Endothelial cell of coronary artery (primary cell): ENCODE results near the gene NSD1. TPM values are rescaled to one million over a fixed set of nuclear protein-coding genes. Genes with fewer than 3 reads are reported as not detected.

Source experiments
- total RNA-seq: library from RNA; depleted of rRNA; stranded (reverse); fragments of >200 nt; gene quantifications from 2 replicates; pipeline ENCODE4 v1.2.3, GENCODE V29; 2014

NSD1 gene, protein sequence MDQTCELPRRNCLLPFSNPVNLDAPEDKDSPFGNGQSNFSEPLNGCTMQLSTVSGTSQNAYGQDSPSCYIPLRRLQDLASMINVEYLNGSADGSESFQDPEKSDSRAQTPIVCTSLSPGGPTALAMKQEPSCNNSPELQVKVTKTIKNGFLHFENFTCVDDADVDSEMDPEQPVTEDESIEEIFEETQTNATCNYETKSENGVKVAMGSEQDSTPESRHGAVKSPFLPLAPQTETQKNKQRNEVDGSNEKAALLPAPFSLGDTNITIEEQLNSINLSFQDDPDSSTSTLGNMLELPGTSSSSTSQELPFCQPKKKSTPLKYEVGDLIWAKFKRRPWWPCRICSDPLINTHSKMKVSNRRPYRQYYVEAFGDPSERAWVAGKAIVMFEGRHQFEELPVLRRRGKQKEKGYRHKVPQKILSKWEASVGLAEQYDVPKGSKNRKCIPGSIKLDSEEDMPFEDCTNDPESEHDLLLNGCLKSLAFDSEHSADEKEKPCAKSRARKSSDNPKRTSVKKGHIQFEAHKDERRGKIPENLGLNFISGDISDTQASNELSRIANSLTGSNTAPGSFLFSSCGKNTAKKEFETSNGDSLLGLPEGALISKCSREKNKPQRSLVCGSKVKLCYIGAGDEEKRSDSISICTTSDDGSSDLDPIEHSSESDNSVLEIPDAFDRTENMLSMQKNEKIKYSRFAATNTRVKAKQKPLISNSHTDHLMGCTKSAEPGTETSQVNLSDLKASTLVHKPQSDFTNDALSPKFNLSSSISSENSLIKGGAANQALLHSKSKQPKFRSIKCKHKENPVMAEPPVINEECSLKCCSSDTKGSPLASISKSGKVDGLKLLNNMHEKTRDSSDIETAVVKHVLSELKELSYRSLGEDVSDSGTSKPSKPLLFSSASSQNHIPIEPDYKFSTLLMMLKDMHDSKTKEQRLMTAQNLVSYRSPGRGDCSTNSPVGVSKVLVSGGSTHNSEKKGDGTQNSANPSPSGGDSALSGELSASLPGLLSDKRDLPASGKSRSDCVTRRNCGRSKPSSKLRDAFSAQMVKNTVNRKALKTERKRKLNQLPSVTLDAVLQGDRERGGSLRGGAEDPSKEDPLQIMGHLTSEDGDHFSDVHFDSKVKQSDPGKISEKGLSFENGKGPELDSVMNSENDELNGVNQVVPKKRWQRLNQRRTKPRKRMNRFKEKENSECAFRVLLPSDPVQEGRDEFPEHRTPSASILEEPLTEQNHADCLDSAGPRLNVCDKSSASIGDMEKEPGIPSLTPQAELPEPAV (N-terminal part only)
- 30.5 and 38.3 TPM in 2 replicates for total RNA-seq

DNA sequence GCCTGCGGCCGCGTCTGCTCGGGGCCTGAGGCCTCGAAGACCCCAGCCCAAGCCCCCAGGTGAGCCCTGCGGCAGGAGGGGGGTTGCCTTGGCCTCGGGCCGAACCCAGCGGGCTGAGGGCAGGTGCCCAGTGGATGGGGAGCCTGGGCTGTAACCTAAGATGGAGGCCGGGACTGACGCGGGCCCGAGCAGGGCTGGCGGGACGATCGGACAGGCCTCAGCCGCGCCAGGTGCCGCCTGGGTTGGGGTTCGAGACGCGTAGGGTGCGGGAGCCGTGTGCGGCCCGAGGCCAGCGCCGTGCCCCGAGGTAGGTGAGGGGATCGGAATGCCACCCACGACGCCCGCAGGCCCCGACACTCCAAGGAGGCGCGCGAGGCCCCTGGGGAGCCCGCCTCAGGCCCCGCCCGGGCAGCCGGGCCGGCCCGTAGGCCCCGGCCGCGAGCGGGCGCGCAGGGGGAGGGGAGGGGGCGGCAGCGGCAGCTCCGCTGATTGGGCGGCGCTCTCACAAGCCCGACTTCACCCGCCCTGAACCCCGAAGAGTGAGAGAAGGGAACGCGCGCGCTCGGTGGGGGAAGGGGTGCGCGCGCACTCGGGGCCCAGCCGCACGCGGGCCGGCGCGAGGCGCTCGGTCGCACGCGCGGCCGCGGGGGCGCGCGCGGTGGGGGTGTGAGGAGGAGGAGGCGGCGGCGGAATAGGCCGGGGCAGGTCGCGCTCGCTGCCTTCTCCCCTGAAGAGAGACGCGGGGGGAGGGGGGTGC lies at the start of gene NSD1:
Gene NSD1 (plus strand): TSS at position 678 of the 757 bp plus-strand sequence. CDS start 1,331 bp downstream, outside the sequence.

DNA sequence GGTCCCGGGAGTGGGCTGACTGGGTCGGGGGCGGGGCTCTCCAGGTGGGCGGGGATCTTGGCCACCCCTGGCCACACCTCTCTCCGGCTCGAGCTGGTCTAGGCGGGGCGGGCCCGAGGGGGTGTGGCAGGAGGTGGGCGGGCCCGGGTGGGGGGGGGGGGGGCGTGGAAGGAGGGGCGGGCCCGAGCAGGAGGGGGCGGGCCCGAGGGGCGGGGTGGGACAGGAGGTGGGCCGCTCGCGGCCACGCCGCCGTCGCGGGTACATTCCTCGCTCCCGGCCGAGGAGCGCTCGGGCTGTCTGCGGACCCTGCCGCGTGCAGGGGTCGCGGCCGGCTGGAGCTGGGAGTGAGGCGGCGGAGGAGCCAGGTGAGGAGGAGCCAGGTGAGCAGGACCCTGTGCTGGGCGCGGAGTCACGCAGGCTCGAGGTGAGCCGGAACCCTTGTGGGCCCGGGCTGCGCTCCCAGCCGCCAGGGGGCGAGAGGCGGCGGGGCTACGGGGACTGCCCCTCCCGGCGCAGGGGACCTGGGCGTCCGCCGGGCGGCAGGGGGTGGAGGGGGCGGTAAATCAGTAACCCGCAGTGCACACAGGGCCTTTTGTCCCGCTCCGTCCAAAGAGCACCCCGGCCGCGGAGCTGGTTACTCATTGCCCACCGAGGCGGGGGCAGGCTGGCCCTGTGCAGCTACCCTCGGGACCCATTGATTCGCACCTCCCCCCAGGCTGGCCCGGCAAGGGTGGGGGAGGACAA lies 46.7 kb upstream of the NSD1 start, which contains the start of gene FGFR4:
Gene FGFR4 (plus strand): TSS at position 262 of the 744 bp plus-strand sequence. CDS start 2,688 bp downstream, outside the sequence.

DNA sequence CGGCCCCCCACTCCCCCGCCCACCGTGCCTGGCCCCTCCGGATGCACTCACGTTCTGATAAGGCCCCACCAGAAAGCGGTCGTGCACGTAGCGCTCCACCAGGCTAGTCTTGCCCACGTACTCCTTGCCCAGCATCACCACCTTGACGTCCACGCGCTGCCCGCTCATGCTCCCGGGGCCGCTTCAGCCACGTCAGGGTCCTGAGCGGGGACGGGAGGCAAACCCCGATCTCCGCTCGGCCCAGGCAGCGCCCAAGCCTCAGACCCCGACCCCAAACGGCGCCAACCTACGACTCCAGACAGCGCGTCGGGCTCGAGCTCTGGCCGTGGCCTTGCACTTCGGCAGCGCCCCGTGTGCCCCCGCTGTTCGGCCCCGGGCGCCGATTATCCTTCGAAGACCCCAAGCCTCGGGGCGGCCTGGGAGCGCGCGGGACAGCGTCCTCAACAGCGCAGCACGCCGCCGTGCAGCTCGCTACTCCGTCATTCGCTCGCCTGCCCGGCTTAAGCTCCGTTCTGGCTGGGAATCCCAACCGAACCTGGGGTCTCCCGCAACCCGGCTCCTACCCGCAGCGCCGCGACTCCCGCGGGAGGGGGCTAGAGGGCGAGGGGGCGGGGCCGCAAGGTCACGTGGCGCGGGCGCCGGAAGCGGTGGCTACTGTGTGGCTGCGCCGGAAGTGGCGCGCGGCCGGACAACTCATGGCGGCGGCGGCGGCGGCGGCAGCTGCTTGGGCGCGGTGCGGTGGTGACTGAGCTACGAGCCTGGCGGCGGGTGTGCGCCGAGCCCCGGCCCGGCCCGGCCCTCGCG lies 169.8 kb downstream of the NSD1 start, which contains the start of the genes PRELID1 and RAB24:
Gene PRELID1 (plus strand): TSS at position 679 of the 804 bp plus-strand sequence. CDS start 187 bp downstream, outside the sequence.
Gene RAB24 (minus strand): TSS at position 599 of the 804 bp plus-strand sequence. CDS start 431 bp downstream, at position 168.

DNA sequence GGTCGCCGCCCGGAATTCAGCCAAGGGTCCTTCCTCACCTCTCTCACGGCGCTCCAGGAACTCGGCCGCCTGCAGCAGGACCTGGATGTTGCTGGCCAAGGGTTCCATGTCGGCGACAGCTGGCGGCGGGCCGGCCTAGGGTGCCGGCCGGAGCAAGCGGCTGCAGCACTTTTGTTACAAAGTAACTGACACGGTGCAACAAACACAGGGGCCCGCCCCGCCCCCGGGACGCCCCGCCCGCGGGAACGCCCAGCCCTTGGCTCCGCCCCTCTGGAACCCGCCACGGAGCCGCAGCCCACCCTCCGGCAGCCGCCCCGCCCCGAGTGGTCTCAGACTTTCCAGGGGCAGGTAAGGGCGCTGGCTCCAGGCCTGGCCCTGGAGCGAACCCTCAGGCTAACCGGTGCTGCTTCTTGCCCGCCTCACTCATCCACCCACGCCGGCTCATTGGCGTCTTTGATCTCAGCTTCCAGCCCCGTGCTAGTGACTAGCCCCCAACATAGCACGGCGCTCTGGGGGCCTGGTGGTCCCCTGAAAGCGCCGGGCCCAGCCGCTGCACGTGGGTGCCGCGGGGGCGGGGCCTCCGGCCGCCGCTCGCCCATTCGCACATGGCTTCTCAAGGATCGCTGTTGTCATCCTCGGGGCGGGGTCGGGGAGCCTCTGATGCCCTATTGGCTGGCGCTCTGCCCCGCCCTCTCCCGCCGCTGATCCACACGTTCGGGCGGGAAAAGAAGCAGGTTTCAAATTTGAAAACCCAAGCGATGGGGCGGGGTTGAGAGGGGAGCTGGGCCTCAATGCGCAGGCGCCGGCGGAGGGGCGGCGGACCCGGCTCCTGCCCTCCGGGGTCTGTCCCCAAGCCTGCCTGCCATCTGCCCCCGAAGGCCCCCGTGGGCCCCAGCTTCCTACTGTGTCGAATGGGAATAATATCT lies 178.4 kb downstream of the NSD1 start, which contains the start of gene MXD3:
Gene MXD3 (minus strand): TSS at position 176 of the 926 bp plus-strand sequence. CDS start 68 bp downstream, at position 108.

Other genes starting within 250 kb of the NSD1 start
- gene HK3, start 234.4 kb upstream of the NSD1 start, total RNA-seq: not detected in 2 replicates
- gene UIMC1, start 127.0 kb upstream of the NSD1 start, total RNA-seq: 38.8 and 47.2 TPM in 2 replicates
- 20.1 and 20.2 TPM in 2 replicates for gene ZNF346, start 111.1 kb upstream of the NSD1 start, total RNA-seq
- gene FGFR4, start 46.9 kb upstream of the NSD1 start, total RNA-seq: 0.09 and 0.36 TPM in 2 replicates
- gene RAB24, start 169.9 kb downstream of the NSD1 start, total RNA-seq: 14.0 and 22.0 TPM in 2 replicates
- gene PRELID1, start 170.0 kb downstream of the NSD1 start, total RNA-seq: 114 and 156 TPM in 2 replicates
- 6.6 and 12.1 TPM in 2 replicates for gene MXD3, start 178.1 kb downstream of the NSD1 start, total RNA-seq
- gene LMAN2, start 217.9 kb downstream of the NSD1 start, total RNA-seq: 355 and 366 TPM in 2 replicates
- gene RGS14, start 224.2 kb downstream of the NSD1 start, total RNA-seq: 4.5 and 5.5 TPM in 2 replicates